ENCODE data around the gene RENBP. TPM values are rescaled to one million over a fixed set of nuclear protein-coding genes. Genes with fewer than 3 reads are reported as not detected.

RENBP gene
- total RNA-seq, 1 experiment from 2014 or later: 7.1 TPM

- no peak overlapping the region for H3K4ac ChIP-seq (ENCODE audit: low read depth, low read length)
- H2AK5ac ChIP-seq (ENCODE audit: insufficient read length, low read length): no peak overlapping the region
- no peaks in the 10 kb centered on the region for H4K20me1 ChIP-seq (ENCODE audit: control insufficient read depth, insufficient read depth, insufficient read length)
- H3K23ac ChIP-seq (ENCODE audit: insufficient read length, low read depth, low read length): no peak overlapping the region
- no peak overlapping the region for H3K27ac ChIP-seq (ENCODE audit: insufficient read length, low read depth, low read length)
- no CpG with 5 or more reads among the region's 14 CpGs for WGBS (ENCODE audit: extremely low coverage, insufficient read length, low lambda C conversion rate)
- no peak; the same call in 2 of the 3 replicates for TF ChIP-seq CTCF (conservative IDR thresholded peaks at IDR 0.05)
- no peak overlapping the region for H3K56ac ChIP-seq (ENCODE audit: insufficient read length, low read depth, low read length)
- no peak overlapping the region for H4K91ac ChIP-seq (ENCODE audit: insufficient read length, low read depth, low read length)
- H3K4me1 ChIP-seq (ENCODE audit: insufficient read depth, low read length): peaks cover 4% of the 10 kb centered on the region; the same call in 1 of the 2 replicates
- H3K23me2 ChIP-seq (ENCODE audit: insufficient read length, low read depth, low read length, poor library complexity, severe bottlenecking): peaks cover 4% of the 10 kb centered on the region
- Mint-ChIP-seq H3K4me3 (no peak overlapping the region), H3K36me3 (ENCODE audit: insufficient read depth in 1 of 3, low read depth in 3 of 3) (peaks cover 46 to 75% (median 65%) of the 10 kb centered on the region in 3 experiments), H3K27me3 (ENCODE audit: low read depth) (peaks cover 1% of the 10 kb centered on the region; the same call in 1 of the 2 replicates), H3K27ac (0 out of 7 replicates have a peak overlapping the region, but pooled peaks of 1 of the 3 experiments have one; percentile 28), H3K9me3 (peaks cover 0 to 3% of the 10 kb centered on the region in 2 experiments; a peak in 1 of 5 replicates), H3K4me1 (peaks cover 26 to 31% of the 10 kb centered on the region in 2 experiments)
- no peaks in the 10 kb centered on the region for H3K27me3 ChIP-seq (ENCODE audit: insufficient read depth, low read length)
- H2BK15ac ChIP-seq (ENCODE audit: low read depth, low read length): no peak overlapping the region
- no peak overlapping the region for H3K4me2 ChIP-seq (ENCODE audit: insufficient read depth, insufficient read length, low read length)
- no peak overlapping the region for H2BK20ac ChIP-seq (ENCODE audit: low read depth, low read length, poor library complexity, severe bottlenecking)
- H2AFZ ChIP-seq (ENCODE audit: low read length): no peak overlapping the region
- H2BK12ac ChIP-seq (ENCODE audit: insufficient read length, low read depth, low read length): no peak overlapping the region
- no peak overlapping the region for H4K5ac ChIP-seq (ENCODE audit: insufficient read length, low read depth, low read length)
- no peak overlapping the region for H3K14ac ChIP-seq (ENCODE audit: insufficient read depth, low read length)
- no peak overlapping the region for H3K18ac ChIP-seq (ENCODE audit: insufficient read length, low read depth, low read length)
- peaks cover 5% of the 10 kb centered on the region for H3K79me1 ChIP-seq (ENCODE audit: insufficient read depth, low read depth, low read length, poor library complexity, severe bottlenecking)
- H3T11ph ChIP-seq (ENCODE audit: low read length): no peak overlapping the region
- H3K9me3 ChIP-seq (ENCODE audit: control insufficient read depth, low read depth, low read length): no peaks in the 10 kb centered on the region
- H2BK5ac ChIP-seq (ENCODE audit: insufficient read length, low read length): no peak overlapping the region
- H3K79me2 ChIP-seq (ENCODE audit: insufficient read depth, low read length): peaks cover 44% of the 10 kb centered on the region; the same call in 1 of the 2 replicates
- no peak for DNase-seq
- H3K9ac ChIP-seq (ENCODE audit: extremely low read depth, insufficient read length, low read length): no peak overlapping the region
- H4K8ac ChIP-seq (replicated peaks; ENCODE audit: insufficient read length, low read depth, low read length): no peak overlapping the region
- H2BK120ac ChIP-seq (ENCODE audit: low read depth, low read length, poor library complexity, severe bottlenecking): no peak overlapping the region
Observed at GRCh38 chrX:153964105-153964504, 19.7 kb upstream of the RENBP start.
